ENCODE data around the gene NOP14.
A peak's percentile ranks its signal among the peaks of the same experiment; 100 is the strongest.

Gene NOP14

GRCh38 chr4:2898001-2898400, 65.2 kb downstream of the NOP14 start:
- H3K4me3 ChIP-seq (ENCODE audit: low read depth, low read length) = no peak overlapping the region
- no peak for DNase-seq (ENCODE audit: low read depth)
- TF ChIP-seq, protein P1, sequence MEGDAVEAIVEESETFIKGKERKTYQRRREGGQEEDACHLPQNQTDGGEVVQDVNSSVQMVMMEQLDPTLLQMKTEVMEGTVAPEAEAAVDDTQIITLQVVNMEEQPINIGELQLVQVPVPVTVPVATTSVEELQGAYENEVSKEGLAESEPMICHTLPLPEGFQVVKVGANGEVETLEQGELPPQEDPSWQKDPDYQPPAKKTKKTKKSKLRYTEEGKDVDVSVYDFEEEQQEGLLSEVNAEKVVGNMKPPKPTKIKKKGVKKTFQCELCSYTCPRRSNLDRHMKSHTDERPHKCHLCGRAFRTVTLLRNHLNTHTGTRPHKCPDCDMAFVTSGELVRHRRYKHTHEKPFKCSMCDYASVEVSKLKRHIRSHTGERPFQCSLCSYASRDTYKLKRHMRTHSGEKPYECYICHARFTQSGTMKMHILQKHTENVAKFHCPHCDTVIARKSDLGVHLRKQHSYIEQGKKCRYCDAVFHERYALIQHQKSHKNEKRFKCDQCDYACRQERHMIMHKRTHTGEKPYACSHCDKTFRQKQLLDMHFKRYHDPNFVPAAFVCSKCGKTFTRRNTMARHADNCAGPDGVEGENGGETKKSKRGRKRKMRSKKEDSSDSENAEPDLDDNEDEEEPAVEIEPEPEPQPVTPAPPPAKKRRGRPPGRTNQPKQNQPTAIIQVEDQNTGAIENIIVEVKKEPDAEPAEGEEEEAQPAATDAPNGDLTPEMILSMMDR (IDR thresholded peaks at IDR 0.05; ENCODE audit: low read depth, low read length, missing control alignments) = no peak

DNA sequence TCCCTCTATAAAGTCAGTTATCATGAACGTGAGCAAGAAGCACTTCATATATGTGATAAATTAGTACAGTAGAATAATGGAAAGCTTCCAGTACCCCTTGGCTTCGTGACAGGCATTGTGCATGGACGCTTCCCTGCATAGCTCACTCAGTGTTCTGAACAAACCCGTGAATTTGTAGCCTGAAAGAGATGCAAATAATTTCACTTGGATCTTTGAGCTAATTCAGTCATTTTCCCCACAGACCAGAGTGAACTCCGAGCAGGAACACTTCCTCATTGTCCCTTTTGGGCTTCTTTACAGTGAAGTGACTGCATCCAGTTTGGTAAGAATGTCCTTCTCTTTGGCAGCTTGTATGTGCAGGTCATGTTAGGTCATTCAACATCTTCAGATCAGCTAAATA, 69.4 kb downstream of the NOP14 start:
- TF ChIP-seq, protein P1 (IDR thresholded peaks at IDR 0.05; ENCODE audit: low read depth, low read length, missing control alignments) = no peak
- no peak for DNase-seq (ENCODE audit: low read depth)
- no peak overlapping the region for H3K4me3 ChIP-seq (ENCODE audit: low read depth, low read length)

DNA sequence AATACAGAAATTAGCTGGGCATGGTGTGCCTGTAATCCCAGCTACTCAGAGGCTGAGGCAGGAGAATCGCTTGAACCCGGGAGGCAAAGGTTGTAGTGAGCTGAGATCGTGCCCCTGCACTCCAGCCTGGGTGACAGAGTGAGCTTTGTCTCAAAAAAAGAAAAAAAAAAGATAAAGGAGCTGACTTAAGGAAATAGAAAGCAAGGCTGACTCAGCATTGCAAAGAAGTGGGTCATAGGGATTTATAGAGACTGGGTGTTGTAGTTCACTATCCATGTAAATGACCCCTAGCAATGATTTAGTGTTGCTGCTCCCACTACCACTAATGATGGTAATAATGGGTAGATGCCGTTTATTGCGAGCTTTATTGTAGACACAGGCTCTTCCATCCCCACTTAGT, 71.9 kb downstream of the NOP14 start:
- TF ChIP-seq, protein P1 (IDR thresholded peaks at IDR 0.05; ENCODE audit: low read depth, low read length, missing control alignments) = no peak
- DNase-seq (ENCODE audit: low read depth) = peak; percentile 15
- no peak overlapping the region for H3K4me3 ChIP-seq (ENCODE audit: low read depth, low read length)

DNA sequence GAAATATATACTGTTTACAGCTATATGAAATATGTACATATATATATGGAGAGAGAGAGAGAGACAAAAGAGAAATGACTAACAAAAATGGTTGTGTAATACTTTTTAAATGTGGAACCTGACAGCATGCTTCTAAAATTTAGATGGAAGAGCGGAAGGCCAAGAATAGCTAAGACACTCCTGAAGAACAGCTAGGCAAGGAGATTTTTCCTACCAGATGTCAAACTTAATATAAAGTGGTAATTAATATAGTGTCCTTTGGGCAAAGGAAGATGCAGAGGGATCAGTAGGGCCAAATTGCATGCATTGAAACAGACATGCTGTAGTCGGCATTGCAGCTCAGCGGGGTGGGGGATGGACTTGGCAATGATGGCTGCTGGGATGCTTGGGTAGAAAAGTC, 74.3 kb downstream of the NOP14 start:
- no peak for DNase-seq (ENCODE audit: low read depth)
- TF ChIP-seq, protein P1 (IDR thresholded peaks at IDR 0.05; ENCODE audit: low read depth, low read length, missing control alignments) = no peak
- no peak overlapping the region for H3K4me3 ChIP-seq (ENCODE audit: low read depth, low read length)
